HepG2 (cell line): ENCODE measurements around the gene PSMB10. TPM values are rescaled to one million over a fixed set of nuclear protein-coding genes. Genes with fewer than 3 reads are reported as not detected.
A peak's percentile ranks its signal among the peaks of the same experiment; 100 is the strongest.

Source experiments
- ATF7-NPFF ChIP-seq: sonication (generic); formaldehyde crosslinking; IDR thresholded peaks from 2 replicates; pipeline ENCODE4 v1.8.1; 2023; ENCODE audit warnings: mild to moderate bottlenecking, low read depth, missing genetic modification reagents, moderate library complexity
- ERF ChIP-seq: IDR thresholded peaks from 2 replicates; pipeline ENCODE4 v1.6.1; 2018; ENCODE audit warnings: missing biosample characterization, missing genetic modification reagents
- HDAC1 ChIP-seq: sonication (generic); formaldehyde crosslinking; IDR thresholded peaks from 2 replicates; pipeline ENCODE4 v1.5.1; 2020; ENCODE audit warnings: mild to moderate bottlenecking, missing genetic modification reagents
- ZBTB1 ChIP-seq: sonication (generic); formaldehyde crosslinking; IDR thresholded peaks from 2 replicates; pipeline ENCODE4 v1.4.0; 2020; ENCODE audit warnings: missing genetic modification reagents, borderline replicate concordance
- ZFY ChIP-seq: sonication (generic); formaldehyde crosslinking; IDR thresholded peaks from 2 replicates; pipeline ENCODE4 v1.4.0; 2020; ENCODE audit warnings: missing genetic modification reagents
- ZFYVE20 ChIP-seq: sonication (generic); formaldehyde crosslinking; IDR thresholded peaks from 2 replicates; pipeline ENCODE4 v1.8.0; 2023; ENCODE audit warnings: low read depth, mild to moderate bottlenecking, moderate library complexity, missing genetic modification reagents, borderline replicate concordance
- ZNF20 ChIP-seq: sonication (generic); formaldehyde crosslinking; IDR thresholded peaks from 2 replicates; pipeline ENCODE4 v1.4.0; 2020; ENCODE audit warnings: mild to moderate bottlenecking, moderate library complexity, missing genetic modification reagents
- ZNF30 ChIP-seq: sonication (generic); formaldehyde crosslinking; IDR thresholded peaks from 2 replicates; pipeline ENCODE4 v1.5.0; 2020; ENCODE audit warnings: mild to moderate bottlenecking, missing genetic modification reagents
- ZNF430 ChIP-seq: sonication (generic); formaldehyde crosslinking; IDR thresholded peaks from 2 replicates; pipeline ENCODE4 v1.9.0; 2021; ENCODE audit warnings: mild to moderate bottlenecking, missing genetic modification reagents
- ZNF446 ChIP-seq: sonication (generic); formaldehyde crosslinking; IDR thresholded peaks from 2 replicates; pipeline ENCODE4 v1.5.0; 2020; ENCODE audit warnings: mild to moderate bottlenecking, missing genetic modification reagents
- ZNF484 ChIP-seq: sonication (generic); formaldehyde crosslinking; IDR thresholded peaks from 2 replicates; pipeline ENCODE4 v1.5.1; 2020; ENCODE audit warnings: mild to moderate bottlenecking, low read depth, missing genetic modification reagents, borderline replicate concordance
- polyA plus RNA-seq, 8 experiments: library from polyadenylated mRNA; depleted of rRNA in 3 of 8; stranded (reverse) in 7 of 8; unstranded in 1 of 8; fragments of >200 nt; fragmentation: Illumina TruSeq in 4 of 8; extraction: Trizol in 4 of 8; gene quantifications; 2 replicates each; pipeline versions ENCODE4 v1.2.1 to v1.2.3, GENCODE V29; 2011 to 2016; ENCODE audit warnings: low read depth in 4 of 8, missing spikeins in 1 of 8, mixed read lengths in 1 of 8; ENCODE audit not compliant: insufficient read depth in 1 of 8
- total RNA-seq, 5 experiments: library from RNA; depleted of rRNA; stranded (reverse); fragments of >200 nt; fragmentation: Illumina TruSeq; extraction: Trizol; gene quantifications; 2 replicates each; pipeline ENCODE4 v1.2.3, GENCODE V29; 2016; ENCODE audit warnings: low read depth in 1 of 5
- TF ChIP-seq, protein P1 (sequence below): sonication (generic); formaldehyde crosslinking; IDR thresholded peaks from 2 replicates; pipeline ENCODE4 v1.9.0; 2021; ENCODE audit warnings: missing genetic modification reagents, borderline replicate concordance
- TF ChIP-seq, protein P2 (sequence below): sonication (generic); formaldehyde crosslinking; IDR thresholded peaks from 2 replicates; pipeline ENCODE4 v1.8.1; 2023; ENCODE audit warnings: mild to moderate bottlenecking, missing genetic modification reagents
- TF ChIP-seq, protein P3 (sequence below): sonication (generic); formaldehyde crosslinking; IDR thresholded peaks from 2 replicates; pipeline ENCODE4 v1.4.0; 2020; ENCODE audit warnings: missing genetic modification reagents, mild to moderate bottlenecking, borderline replicate concordance
- TF ChIP-seq, protein P4 (sequence below): IDR thresholded peaks from 2 replicates; pipeline ENCODE4 v1.6.1; 2016; ENCODE audit warnings: missing biosample characterization, missing genetic modification reagents, low read depth
- TF ChIP-seq, protein P5 (sequence below): IDR thresholded peaks from 2 replicates; pipeline ENCODE4 v1.6.1; 2012; ENCODE audit warnings: low read length, improper control_type of control experiment

PSMB10 gene
- total and polyA plus RNA-seq, 2 of the 13 experiments (the other 11 are each of a cell fraction or from before 2014, with no cell fraction given): 12.7 to 65.9 TPM

DNA sequence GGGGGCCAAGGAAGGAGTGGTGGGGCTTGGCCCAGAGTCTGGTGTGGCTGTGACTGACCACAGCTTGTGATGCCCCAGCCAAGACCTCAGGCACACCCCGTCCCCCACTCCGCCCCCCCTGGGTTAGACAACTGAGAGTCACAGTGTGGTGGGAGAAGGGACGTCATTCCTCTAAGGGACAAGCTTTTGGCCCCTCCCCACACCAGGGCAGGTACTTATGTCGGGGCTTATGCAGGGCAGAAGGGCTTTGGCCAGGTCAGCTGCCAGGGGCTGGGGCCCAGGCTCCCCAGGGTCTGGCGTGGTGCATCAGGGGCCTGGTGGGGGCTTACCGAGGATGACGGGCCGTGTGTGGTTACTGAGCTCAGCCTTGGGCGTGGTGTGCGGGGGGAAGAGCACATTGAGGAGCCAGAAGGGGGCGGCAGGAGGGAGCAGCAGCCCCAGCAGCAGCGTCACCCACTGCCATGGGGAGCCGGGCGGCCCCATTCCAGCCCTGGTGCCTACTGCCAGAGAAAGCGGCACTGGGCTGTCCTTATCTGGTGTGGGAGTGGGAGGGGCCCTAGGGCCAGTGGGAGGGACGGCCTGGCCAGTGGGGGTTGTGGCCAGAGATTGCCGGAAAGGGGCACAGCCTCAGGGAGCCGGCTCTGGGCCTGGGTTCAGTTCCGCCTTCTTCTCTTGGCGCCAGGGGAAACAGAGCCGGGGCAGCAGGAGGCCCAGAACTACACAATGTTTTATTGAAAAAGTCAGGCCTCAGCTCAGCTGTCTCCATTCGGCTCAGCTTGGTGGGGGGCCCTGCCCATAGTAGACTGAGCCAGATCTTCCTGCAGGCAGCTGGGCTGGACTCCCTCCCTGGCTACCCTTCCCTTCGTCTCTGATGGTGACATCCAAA, 7.2 kb upstream of the PSMB10 start, which contains the start of gene LCAT (continued):
- TF ChIP-seq, protein P1, sequence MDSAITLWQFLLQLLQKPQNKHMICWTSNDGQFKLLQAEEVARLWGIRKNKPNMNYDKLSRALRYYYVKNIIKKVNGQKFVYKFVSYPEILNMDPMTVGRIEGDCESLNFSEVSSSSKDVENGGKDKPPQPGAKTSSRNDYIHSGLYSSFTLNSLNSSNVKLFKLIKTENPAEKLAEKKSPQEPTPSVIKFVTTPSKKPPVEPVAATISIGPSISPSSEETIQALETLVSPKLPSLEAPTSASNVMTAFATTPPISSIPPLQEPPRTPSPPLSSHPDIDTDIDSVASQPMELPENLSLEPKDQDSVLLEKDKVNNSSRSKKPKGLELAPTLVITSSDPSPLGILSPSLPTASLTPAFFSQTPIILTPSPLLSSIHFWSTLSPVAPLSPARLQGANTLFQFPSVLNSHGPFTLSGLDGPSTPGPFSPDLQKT: no peak
- TF ChIP-seq ATF7-NPFF (peak; percentile 95; the same call in 1 of the 2 replicates), ZNF430 (peak; percentile 71; the same call in 1 of the 2 replicates), ZNF30 (CRISPR knock-in tag) (peak; percentile 43; the same call in 1 of the 2 replicates), ERF (CRISPR knock-in tag) (peak; percentile 83), HDAC1 (CRISPR knock-in tag) (0 out of 2 replicates have a peak, but pooled peaks have one; percentile 12), ZNF446 (CRISPR knock-in tag) (peak; percentile 46; the same call in 1 of the 2 replicates), ZFYVE20 (CRISPR knock-in tag) (no peak; the same call in 1 of the 2 replicates), ZBTB1 (CRISPR knock-in tag) (no peak), ZNF484 (no peak), ZFY (CRISPR knock-in tag) (peak; percentile 36; the same call in 1 of the 2 replicates), ZNF20 (CRISPR knock-in tag) (no peak)
- TF ChIP-seq, protein P2, sequence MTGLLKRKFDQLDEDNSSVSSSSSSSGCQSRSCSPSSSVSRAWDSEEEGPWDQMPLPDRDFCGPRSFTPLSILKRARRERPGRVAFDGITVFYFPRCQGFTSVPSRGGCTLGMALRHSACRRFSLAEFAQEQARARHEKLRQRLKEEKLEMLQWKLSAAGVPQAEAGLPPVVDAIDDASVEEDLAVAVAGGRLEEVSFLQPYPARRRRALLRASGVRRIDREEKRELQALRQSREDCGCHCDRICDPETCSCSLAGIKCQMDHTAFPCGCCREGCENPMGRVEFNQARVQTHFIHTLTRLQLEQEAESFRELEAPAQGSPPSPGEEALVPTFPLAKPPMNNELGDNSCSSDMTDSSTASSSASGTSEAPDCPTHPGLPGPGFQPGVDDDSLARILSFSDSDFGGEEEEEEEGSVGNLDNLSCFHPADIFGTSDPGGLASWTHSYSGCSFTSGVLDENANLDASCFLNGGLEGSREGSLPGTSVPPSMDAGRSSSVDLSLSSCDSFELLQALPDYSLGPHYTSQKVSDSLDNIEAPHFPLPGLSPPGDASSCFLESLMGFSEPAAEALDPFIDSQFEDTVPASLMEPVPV (CRISPR knock-in tag): peak; percentile 92
- TF ChIP-seq, protein P3, sequence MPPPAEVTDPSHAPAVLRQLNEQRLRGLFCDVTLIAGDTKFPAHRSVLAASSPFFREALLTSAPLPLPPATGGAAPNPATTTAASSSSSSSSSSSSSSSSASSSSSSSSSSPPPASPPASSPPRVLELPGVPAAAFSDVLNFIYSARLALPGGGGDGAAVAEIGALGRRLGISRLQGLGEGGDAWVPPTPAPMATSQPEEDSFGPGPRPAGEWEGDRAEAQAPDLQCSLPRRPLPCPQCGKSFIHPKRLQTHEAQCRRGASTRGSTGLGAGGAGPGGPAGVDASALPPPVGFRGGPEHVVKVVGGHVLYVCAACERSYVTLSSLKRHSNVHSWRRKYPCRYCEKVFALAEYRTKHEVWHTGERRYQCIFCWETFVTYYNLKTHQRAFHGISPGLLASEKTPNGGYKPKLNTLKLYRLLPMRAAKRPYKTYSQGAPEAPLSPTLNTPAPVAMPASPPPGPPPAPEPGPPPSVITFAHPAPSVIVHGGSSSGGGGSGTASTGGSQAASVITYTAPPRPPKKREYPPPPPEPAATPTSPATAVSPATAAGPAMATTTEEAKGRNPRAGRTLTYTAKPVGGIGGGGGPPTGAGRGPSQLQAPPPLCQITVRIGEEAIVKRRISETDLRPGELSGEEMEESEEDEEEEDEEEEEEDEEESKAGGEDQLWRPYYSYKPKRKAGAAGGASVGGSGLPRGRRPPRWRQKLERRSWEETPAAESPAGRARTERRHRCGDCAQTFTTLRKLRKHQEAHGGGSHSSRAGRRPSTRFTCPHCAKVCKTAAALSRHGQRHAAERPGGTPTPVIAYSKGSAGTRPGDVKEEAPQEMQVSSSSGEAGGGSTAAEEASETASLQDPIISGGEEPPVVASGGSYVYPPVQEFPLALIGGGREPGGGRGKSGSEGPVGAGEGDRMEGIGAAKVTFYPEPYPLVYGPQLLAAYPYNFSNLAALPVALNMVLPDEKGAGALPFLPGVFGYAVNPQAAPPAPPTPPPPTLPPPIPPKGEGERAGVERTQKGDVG (CRISPR knock-in tag): peak; percentile 63; the same call in 1 of the 2 replicates
- TF ChIP-seq, protein P4, sequence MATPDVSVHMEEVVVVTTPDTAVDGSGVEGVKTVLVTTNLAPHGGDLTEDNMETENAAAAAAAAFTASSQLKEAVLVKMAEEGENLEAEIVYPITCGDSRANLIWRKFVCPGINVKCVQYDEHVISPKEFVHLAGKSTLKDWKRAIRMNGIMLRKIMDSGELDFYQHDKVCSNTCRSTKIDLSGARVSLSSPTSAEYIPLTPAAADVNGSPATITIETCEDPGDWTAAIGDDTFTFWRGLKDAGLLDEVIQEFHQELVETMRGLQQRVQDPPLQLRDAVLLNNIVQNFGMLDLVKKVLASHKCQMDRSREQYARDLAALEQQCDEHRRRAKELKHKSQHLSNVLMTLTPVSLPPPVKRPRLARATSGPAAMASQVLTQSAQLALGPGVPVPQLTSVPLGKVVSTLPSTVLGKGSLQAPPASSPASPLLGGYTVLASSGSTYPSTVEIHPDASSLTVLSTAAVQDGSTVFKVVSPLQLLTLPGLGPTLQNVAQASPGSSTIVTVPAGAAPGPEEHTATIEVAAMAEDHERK (CRISPR knock-in tag): 0 out of 2 replicates have a peak, but pooled peaks have one; percentile 38
- TF ChIP-seq, protein P5, sequence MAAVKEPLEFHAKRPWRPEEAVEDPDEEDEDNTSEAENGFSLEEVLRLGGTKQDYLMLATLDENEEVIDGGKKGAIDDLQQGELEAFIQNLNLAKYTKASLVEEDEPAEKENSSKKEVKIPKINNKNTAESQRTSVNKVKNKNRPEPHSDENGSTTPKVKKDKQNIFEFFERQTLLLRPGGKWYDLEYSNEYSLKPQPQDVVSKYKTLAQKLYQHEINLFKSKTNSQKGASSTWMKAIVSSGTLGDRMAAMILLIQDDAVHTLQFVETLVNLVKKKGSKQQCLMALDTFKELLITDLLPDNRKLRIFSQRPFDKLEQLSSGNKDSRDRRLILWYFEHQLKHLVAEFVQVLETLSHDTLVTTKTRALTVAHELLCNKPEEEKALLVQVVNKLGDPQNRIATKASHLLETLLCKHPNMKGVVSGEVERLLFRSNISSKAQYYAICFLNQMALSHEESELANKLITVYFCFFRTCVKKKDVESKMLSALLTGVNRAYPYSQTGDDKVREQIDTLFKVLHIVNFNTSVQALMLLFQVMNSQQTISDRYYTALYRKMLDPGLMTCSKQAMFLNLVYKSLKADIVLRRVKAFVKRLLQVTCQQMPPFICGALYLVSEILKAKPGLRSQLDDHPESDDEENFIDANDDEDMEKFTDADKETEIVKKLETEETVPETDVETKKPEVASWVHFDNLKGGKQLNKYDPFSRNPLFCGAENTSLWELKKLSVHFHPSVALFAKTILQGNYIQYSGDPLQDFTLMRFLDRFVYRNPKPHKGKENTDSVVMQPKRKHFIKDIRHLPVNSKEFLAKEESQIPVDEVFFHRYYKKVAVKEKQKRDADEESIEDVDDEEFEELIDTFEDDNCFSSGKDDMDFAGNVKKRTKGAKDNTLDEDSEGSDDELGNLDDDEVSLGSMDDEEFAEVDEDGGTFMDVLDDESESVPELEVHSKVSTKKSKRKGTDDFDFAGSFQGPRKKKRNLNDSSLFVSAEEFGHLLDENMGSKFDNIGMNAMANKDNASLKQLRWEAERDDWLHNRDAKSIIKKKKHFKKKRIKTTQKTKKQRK: no peak
